Peyer's patch (tissue), 4 donors: ENCODE measurements around the gene ILDR1. TPM values are rescaled to one million over a fixed set of nuclear protein-coding genes. Genes with fewer than 3 reads are reported as not detected.

ENCODE experiments used
- DNase-seq, 3 donors: peaks; one replicate each; pipeline ENCODE4 v3.0.0-alpha.2; 2017 to 2019
- H3K27ac ChIP-seq, 4 donors: fragments of 200-600 bp; sonication (generic); one replicate each; pipeline ENCODE4 v1.5.1; 2016 to 2019
- H3K27me3 ChIP-seq, 2 donors: fragments of 200-600 bp; sonication (generic); one replicate each; pipeline ENCODE4 v1.5.1; 2019
- H3K36me3 ChIP-seq, 3 donors: fragments of 200-600 bp; sonication (generic); one replicate each; pipeline ENCODE4 v1.5.1; 2016 to 2019
- H3K4me1 ChIP-seq, 4 donors: fragments of 200-600 bp; sonication (generic); one replicate each; pipeline ENCODE4 v1.5.1; 2016 to 2019
- H3K4me3 ChIP-seq, 4 donors: fragments of 200-600 bp; sonication (generic); 1 replicate in 3 of 4; 2 replicates in 1 of 4; pipeline ENCODE4 v1.5.1; 2016 to 2019; ENCODE audit warnings: mild to moderate bottlenecking in 1 of 4
- H3K9me3 ChIP-seq, 4 donors: fragments of 200-600 bp; sonication (generic); one replicate each; pipeline ENCODE4 v1.5.1; 2016 to 2019; ENCODE audit warnings: mild to moderate bottlenecking in 1 of 4
- POLR2A ChIP-seq, 2 donors: fragments of 450-650 bp; IDR thresholded peaks; one replicate each; pipeline ENCODE4 v1.5.1; 2017; ENCODE audit warnings: antibody characterized with exemption in 2 of 2, mild to moderate bottlenecking in 2 of 2, moderate library complexity in 2 of 2
- total RNA-seq, 4 donors: library from RNA; depleted of rRNA; stranded (reverse); fragments of >200 nt; gene quantifications; one replicate each; pipeline ENCODE4 v1.1.0, GENCODE V29; 2016
- TF ChIP-seq, protein P1 (sequence below), 6 experiments: fragments of 450-650 bp in 4 of 6; fragments of 200-600 bp in 2 of 6; sonication (generic) in 1 of 6; IDR thresholded peaks; one replicate each; pipeline ENCODE4 v1.5.1; 2017 to 2019; ENCODE audit warnings: antibody characterized with exemption in 6 of 6, mild to moderate bottlenecking in 3 of 6, moderate library complexity in 1 of 6

Gene ILDR1
- total RNA-seq, 4 donors from 2014 or later, result 3.7 to 5.8 (median 4.5) TPM

DNA sequence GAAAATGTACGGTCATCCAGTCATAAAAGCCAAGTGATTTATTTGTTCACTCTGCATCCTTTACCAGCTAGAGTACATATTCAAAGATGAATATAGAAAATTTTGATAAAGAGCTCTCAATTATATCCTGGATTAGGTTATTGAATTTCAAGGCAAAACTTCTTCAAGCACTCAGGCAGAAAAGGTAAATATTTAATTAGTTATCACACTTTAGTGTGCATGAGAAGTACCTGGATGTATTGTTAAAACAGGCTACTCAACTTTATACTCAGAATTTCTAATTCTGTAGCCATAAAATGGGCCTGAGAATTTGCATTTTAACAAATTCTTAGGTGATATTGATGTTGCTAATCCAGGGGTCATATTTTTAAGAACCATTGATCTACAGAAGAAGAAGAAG lies 45.3 kb downstream of the ILDR1 start:
- no peak for DNase-seq
- no peaks in the 10 kb centered on the region for H3K27me3 ChIP-seq
- H3K4me1 ChIP-seq, result no peaks in the 10 kb centered on the region
- no peaks in the 10 kb centered on the region for H3K9me3 ChIP-seq
- TF ChIP-seq, protein P1, sequence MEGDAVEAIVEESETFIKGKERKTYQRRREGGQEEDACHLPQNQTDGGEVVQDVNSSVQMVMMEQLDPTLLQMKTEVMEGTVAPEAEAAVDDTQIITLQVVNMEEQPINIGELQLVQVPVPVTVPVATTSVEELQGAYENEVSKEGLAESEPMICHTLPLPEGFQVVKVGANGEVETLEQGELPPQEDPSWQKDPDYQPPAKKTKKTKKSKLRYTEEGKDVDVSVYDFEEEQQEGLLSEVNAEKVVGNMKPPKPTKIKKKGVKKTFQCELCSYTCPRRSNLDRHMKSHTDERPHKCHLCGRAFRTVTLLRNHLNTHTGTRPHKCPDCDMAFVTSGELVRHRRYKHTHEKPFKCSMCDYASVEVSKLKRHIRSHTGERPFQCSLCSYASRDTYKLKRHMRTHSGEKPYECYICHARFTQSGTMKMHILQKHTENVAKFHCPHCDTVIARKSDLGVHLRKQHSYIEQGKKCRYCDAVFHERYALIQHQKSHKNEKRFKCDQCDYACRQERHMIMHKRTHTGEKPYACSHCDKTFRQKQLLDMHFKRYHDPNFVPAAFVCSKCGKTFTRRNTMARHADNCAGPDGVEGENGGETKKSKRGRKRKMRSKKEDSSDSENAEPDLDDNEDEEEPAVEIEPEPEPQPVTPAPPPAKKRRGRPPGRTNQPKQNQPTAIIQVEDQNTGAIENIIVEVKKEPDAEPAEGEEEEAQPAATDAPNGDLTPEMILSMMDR (IDR thresholded peaks at IDR 0.05), result no peak
- TF ChIP-seq POLR2A (IDR thresholded peaks at IDR 0.05), result no peak
- no peaks in the 10 kb centered on the region for H3K36me3 ChIP-seq
- H3K27ac ChIP-seq, result no peak overlapping the region
- no peak overlapping the region for H3K4me3 ChIP-seq

DNA sequence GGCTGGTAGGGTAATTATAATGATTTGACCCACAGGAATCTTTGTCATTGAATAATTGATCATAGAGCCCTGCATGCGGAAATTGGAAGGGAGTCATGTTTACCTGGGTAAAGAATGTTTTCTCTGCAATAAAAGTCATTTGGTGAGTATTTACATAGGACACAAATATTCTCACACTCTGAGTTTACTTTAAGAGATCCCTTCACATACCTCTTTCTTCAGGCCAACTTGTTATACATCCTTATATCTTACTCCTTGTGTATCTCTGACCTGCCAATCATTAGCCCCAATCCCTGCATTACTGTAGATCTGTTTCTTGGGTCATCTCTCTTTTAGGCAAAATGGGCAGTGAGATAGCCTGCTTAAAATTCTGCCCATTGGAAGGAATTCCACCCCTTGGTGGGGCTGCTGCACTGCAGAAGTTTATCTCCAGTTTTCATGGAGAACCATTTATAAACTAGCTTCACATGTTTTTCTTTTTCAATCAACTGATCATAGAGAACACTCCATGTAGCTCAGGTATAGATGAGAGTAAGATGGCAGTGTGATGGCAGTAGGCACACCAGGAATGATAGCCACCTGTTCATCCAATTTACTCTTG lies 46.2 kb downstream of the ILDR1 start:
- H3K4me3 ChIP-seq, result no peak overlapping the region
- no peak for DNase-seq
- no peaks in the 10 kb centered on the region for H3K36me3 ChIP-seq
- no peaks in the 10 kb centered on the region for H3K27me3 ChIP-seq
- H3K4me1 ChIP-seq, result no peaks in the 10 kb centered on the region
- no peak overlapping the region for H3K27ac ChIP-seq
- TF ChIP-seq, protein P1 (IDR thresholded peaks at IDR 0.05), result no peak
- no peak for TF ChIP-seq POLR2A (IDR thresholded peaks at IDR 0.05)
- no peaks in the 10 kb centered on the region for H3K9me3 ChIP-seq

DNA sequence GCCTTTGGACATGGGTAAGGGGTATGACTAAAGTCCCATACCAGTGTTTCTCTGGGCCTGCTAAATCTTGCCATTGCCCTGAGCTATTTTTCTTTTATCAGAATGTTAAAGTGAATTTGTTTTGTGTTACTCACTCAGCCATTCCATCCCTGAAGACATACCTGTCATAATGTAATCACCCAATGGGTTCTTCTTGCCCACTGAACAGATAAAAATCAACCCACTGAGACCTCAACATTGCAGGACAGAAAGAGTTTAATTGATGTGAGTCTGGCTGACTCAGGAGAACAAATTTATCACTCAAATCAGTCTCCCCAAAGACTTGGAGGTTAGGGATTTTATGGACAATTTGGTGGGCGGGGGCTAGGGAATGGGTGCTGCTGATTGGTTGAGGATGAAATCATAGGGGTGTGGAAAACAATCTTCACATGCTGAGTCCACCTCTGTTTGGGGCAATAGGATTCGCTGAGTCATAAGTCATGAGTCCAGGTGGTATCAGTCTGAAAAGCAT lies 47.4 kb downstream of the ILDR1 start:
- Histone ChIP-seq H3K4me1 (no peaks in the 10 kb centered on the region), H3K36me3 (no peaks in the 10 kb centered on the region), H3K4me3 (no peak overlapping the region), H3K27ac (no peak overlapping the region), H3K27me3 (no peaks in the 10 kb centered on the region), H3K9me3 (no peaks in the 10 kb centered on the region)
- DNase-seq, result no peak
- no peak for TF ChIP-seq POLR2A (IDR thresholded peaks at IDR 0.05)

DNA sequence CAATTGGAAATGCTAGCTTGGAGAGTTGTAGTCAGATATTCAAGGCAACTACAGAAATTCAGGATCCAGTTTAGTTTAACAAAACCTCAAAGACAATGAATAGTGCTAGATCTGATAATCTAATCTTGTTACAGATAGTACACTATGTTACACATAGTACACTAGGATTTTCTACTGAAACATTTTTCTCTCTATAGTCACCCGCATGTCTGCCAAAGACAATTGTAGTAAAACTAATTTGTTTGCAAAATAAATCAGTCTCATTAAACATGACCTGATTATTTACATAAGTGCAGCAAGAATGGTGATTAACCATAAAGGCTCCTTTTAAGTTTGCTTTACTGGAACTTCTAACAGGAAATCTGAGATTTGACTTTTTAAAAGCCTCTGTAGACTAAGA lies 52.0 kb downstream of the ILDR1 start:
- TF ChIP-seq, protein P1 (IDR thresholded peaks at IDR 0.05), result no peak
- TF ChIP-seq POLR2A (IDR thresholded peaks at IDR 0.05), result no peak
- no peak for DNase-seq
- no peaks in the 10 kb centered on the region for H3K36me3 ChIP-seq
- H3K4me3 ChIP-seq, result no peak overlapping the region
- no peaks in the 10 kb centered on the region for H3K27me3 ChIP-seq
- no peak overlapping the region for H3K27ac ChIP-seq
- H3K4me1 ChIP-seq, result no peaks in the 10 kb centered on the region
- H3K9me3 ChIP-seq, result no peaks in the 10 kb centered on the region

DNA sequence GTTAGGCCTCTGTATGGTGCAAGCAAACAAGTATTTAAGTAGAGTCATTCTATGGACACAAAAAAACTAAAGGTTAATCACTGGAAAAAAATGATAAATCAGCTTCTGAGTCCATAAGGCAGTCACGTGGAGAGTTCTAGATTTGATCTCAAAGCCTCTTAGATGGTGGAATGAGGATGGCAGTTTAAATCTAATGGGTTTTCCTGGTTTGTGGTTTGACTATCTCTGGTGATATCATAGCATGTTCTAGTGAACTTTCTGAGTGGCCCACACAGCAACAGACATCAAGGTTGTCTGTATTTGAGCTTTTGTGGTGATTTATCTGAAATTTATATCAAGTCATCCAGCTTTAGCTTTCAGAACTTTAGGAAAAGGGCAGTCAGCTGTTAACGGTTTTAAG lies 52.4 kb downstream of the ILDR1 start:
- H3K9me3 ChIP-seq, result no peaks in the 10 kb centered on the region

DNA sequence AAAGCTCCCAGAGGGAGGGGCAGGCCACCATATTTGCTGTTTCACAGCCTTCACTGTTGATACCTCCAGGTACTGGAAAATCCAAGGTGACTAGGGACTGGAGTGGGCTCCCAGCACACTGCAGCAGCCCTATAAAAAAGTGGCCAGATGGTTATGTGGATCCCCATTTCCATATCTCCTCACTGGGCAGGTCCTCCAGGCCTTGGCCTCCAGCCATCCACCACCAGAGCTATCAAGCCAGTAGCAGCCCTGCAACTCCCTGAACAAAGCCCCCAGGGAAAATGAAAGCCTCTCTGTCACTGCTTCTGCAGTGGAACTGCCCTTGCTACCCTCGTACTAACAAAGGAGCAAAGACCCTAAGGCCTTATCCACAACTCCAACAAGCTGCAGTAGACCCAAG lies 58.4 kb downstream of the ILDR1 start:
- H3K4me3 ChIP-seq, result no peak overlapping the region
- TF ChIP-seq, protein P1 (IDR thresholded peaks at IDR 0.05), result no peak
- no peak for TF ChIP-seq POLR2A (IDR thresholded peaks at IDR 0.05)
- H3K27ac ChIP-seq, result no peak overlapping the region
- H3K9me3 ChIP-seq, result no peaks in the 10 kb centered on the region
- H3K27me3 ChIP-seq, result no peaks in the 10 kb centered on the region
- H3K36me3 ChIP-seq, result no peaks in the 10 kb centered on the region
- no peaks in the 10 kb centered on the region for H3K4me1 ChIP-seq
- DNase-seq, result no peak

More for the DNA sequence above, 52.4 kb downstream of the ILDR1 start:
- DNase-seq, result no peak
- TF ChIP-seq POLR2A (IDR thresholded peaks at IDR 0.05), result no peak
- TF ChIP-seq, protein P1 (IDR thresholded peaks at IDR 0.05), result no peak
- H3K27me3 ChIP-seq, result no peaks in the 10 kb centered on the region
- no peak overlapping the region for H3K4me3 ChIP-seq
- H3K36me3 ChIP-seq, result no peaks in the 10 kb centered on the region
- H3K4me1 ChIP-seq, result no peaks in the 10 kb centered on the region
- no peak overlapping the region for H3K27ac ChIP-seq
